Activated CD4-positive, alpha-beta T cell treated with anti-CD3 and anti-CD28 coated beads, Interleukin-2, amount 50 U/mL, for 4 hours (primary cell): ENCODE measurements around the gene LKAAEAR1.
A peak's percentile ranks its signal among the peaks of the same experiment; 100 is the strongest.

Source experiments
- DNase-seq, 2 experiments: peaks; one replicate each; pipeline ENCODE4 v3.0.0-alpha.2; 2020

Gene LKAAEAR1

DNA sequence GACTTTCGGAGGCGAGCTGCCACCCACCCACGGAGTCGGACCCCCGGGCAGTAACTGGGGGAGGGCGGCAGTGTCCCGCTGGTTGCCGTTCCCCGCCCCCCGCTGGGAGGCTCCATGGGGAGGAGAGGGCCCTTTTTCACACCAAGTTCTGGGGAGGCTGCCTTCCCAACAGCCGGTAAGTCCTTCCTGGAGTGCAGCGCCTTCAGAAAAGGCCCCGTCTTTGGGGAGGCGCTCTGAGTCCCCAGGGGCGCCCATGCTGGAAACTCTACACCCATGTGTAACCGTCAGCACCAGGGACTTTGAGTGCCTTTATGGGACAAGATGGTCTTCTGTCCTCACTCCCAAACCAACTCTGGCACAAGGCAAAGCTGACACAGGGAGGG lies 34.3 kb downstream of the LKAAEAR1 start:
- no peak for DNase-seq

- DNase-seq, result no peak
Observed at GRCh38 chr20:64049060-64049877, 34.9 kb downstream of the LKAAEAR1 start, which contains the start of gene SOX18. Gene SOX18 (minus strand): TSS chr20:64049639. CDS start chr20:64049516, 123 bp downstream.

GRCh38 chr20:64048402-64049044 lies 35.7 kb downstream of the LKAAEAR1 start:
- no peak for DNase-seq

- DNase-seq, result no peak
Observed at GRCh38 chr20:64047968-64048401, 36.2 kb downstream of the LKAAEAR1 start.

GRCh38 chr20:64047046-64047389 lies 37.2 kb downstream of the LKAAEAR1 start:
- no peak for DNase-seq

DNA sequence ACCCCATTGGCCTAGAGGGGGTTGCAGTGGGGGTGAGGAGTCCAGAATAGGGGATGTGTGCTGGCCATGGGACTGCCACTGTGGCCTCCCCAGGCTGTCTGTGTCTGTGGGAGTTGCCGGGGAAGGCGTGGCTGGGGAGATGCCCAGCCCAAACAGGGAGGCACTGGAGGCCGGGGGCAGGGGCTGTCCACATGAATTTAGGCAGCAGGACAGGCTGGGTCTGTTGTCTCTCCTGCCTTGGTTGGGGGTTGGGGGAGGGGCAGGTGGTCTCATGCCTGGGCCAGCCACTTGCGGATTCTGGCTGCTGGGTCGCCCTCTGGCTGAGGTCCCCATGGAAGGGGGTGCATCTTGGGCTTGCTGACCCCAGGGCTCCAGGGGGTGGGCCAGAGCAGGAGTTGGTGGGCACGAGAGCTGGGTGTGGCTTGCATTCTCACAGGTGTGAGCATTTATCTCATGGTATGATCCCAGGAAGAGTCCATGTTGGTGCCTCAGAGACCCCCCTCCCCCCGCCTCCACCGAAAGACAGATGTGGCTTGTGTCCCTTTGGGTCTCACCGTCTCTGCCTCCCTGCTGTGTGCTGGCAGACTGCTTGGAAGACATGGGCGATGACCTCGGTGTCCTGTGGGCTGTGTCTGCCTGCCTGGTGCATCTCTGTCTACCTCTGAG lies 38.7 kb downstream of the LKAAEAR1 start:
- no peak for DNase-seq

- DNase-seq, result no peak
Observed at GRCh38 chr20:64044484-64045247, 39.5 kb downstream of the LKAAEAR1 start.

GRCh38 chr20:64043768-64044167 lies 40.4 kb downstream of the LKAAEAR1 start:
- DNase-seq, result no peak

DNA sequence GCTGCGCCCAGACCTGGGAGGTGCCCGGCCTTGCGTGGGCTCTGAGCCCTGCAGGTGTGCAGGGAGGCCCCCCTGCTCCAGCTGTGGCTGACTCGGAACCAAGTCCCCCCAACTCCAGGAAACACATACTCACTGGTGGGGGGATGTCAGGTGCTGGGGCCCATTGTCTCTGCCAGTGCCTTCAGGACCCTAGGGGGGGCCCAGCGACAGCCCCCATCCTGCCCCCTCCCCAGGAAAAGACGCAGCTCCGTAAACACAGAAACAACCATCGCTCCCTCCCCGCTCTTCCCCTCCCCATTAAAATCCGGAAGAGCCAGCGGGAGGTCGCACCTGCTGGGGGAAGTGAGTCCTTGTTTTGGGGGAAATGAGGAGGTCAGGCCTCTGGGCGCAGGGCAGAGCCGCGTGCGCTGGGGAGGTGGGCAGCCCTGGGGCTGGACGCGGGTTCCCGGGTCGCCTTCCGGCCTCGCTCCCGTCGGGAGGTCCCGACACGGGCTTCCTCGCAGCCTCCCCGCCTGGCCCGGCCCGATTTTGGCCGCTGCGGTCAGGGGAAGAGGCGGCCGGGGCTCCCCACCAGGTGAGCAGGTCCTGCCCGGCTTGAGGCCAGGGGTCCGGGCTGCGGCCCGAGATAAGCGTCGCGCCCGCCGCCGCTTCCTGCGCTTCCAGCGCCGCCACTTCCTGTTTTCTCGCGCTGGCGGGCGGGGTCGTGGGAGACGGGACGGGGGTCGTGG lies 42.0 kb downstream of the LKAAEAR1 start:
- no peak for DNase-seq

DNA sequence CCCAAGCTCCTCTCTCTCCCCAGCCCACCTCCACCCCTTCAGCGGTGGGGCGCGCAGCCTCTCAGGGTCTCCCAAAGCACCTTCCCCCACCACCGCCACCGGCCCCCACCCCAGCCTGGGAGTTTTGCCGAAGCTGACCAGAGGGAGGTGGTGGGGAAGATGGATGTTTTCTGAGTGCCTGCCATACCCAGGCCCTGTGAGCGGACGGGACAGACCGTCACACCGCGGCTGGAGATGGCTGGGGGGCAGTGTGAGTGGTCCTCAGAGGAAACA lies 42.5 kb downstream of the LKAAEAR1 start:
- DNase-seq, result no peak

DNA sequence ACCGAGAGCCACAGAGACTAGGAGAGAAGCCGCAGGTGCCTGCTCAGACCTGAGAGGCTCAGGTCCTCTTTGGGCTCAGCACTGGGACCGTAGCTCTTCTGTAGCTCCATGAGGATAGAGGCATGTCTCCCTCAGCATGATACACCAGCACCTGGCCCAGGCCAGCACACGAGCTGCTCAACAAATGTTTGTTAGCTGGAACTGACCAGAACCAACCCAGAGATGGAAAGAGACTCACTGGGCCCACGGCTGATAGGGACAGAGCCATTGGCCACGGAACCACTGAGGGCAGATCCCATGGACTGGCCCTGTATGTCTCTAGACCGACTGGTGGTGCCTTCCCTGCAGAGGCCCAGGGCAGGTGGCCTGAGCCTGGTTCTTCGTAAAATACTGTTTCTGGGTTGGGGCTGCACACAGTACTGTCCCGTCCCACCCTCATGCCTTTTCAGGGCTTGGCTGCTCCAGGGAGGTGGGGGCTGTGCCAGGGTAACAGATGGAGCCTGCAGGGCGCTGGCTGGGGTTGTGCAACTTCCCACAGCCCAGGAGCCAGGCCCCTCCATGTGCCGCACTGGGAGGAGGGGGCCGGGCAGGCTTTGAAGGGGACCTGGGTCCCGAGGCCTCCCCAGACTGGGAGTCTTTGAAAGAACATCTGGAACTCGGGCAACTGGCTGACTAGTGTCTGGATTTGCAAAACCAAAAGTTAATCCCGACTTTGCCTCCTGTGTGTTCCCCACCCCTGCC lies 43.0 kb downstream of the LKAAEAR1 start:
- DNase-seq, result no peak

- DNase-seq, result no peak
Observed at GRCh38 chr20:64040231-64041039, 43.8 kb downstream of the LKAAEAR1 start.

- DNase-seq, result no peak
Observed at GRCh38 chr20:64039293-64040160, 44.7 kb downstream of the LKAAEAR1 start.

- DNase-seq, result peak; percentile 65 to 71
Observed at GRCh38 chr20:64038565-64039292, 45.5 kb downstream of the LKAAEAR1 start.

GRCh38 chr20:64038224-64038564 lies 46.0 kb downstream of the LKAAEAR1 start:
- DNase-seq, result no peak

- DNase-seq, result peak in 1 of 2 experiments; percentile 28
Observed at GRCh38 chr20:64037498-64038213, 46.5 kb downstream of the LKAAEAR1 start.

- DNase-seq, result no peak
Observed at GRCh38 chr20:64037199-64037497, 47.0 kb downstream of the LKAAEAR1 start.

DNA sequence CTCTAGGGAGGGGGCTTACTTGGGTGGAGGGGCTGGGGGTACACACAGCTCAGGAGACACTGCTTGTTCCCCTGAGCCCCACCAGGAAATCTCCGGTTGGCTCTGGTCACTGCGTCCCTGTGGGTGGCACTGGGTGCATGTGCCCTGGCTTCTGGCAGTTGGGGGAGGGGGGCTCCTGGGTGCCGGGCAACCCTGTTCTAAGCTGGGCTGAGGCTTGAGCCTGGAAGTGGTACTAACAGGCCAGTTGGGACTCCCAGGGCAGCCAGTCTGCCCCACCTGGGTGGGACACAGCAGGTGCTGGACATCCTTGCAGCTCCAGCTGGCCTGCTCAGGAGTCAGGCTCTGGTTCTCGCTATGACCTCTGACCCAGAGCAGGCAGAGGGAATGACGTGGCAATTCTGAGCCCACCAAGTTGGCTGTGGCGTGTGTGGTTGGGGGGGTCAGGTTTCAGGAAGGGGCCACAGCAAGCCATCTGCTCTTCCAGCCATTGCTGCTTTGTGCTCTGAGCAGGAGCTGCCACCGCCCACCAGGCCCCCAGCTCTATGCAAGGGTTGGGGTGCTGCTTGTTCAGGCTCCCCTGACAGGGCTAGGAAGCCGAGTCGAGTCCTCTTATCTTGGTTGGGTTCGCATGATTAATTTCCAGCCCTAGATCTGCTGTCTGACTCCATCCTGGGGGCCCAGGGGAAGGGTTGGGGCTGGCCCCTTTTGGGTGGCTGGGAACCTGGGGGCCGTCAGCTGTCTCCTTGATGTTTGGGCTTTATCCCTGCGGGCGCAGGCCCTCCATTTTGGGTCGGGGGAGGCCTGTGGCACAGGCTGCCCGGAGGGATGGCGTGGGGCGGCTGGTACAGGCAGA lies 47.6 kb downstream of the LKAAEAR1 start:
- DNase-seq, result no peak
